Measurements from ENCODE around the gene HSD11B1.

DNA sequence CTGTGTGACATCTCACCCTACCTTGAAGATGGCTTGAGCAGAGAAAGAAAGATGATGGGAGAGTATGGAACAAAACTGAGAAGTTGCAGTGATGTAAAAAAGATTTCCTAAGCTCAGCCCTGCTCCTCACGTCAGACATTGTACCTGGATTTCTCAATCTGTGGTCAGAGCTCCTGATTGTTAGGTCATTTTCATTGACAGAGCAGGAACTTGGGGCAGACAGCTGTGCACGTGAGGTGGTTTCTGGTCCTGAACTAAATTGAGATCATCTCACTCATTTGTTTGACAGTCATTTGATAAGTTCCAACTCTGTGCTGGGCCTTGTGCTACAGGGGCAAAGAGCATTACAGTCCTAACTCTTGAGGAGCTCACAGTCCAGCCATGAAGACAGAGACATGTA, 61.4 kb downstream of the HSD11B1 start:
- TF ChIP-seq, protein P1, sequence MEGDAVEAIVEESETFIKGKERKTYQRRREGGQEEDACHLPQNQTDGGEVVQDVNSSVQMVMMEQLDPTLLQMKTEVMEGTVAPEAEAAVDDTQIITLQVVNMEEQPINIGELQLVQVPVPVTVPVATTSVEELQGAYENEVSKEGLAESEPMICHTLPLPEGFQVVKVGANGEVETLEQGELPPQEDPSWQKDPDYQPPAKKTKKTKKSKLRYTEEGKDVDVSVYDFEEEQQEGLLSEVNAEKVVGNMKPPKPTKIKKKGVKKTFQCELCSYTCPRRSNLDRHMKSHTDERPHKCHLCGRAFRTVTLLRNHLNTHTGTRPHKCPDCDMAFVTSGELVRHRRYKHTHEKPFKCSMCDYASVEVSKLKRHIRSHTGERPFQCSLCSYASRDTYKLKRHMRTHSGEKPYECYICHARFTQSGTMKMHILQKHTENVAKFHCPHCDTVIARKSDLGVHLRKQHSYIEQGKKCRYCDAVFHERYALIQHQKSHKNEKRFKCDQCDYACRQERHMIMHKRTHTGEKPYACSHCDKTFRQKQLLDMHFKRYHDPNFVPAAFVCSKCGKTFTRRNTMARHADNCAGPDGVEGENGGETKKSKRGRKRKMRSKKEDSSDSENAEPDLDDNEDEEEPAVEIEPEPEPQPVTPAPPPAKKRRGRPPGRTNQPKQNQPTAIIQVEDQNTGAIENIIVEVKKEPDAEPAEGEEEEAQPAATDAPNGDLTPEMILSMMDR (IDR thresholded peaks at IDR 0.05): no peak
- no peak for TF ChIP-seq POLR2A (IDR thresholded peaks at IDR 0.05)

All from body of pancreas (tissue), 4 donors.